22Rv1 (cell line): ENCODE results near the gene VASP.

Experiments
- CTCF ChIP-seq: fragments of 450-650 bp; IDR thresholded peaks from 2 replicates; pipeline ENCODE4 v1.5.1; 2017; ENCODE audit warnings: mild to moderate bottlenecking
- ZFX ChIP-seq: fragments of 450-650 bp; IDR thresholded peaks from 2 replicates; pipeline ENCODE4 v1.6.1; 2017; ENCODE audit warnings: antibody characterized with exemption, borderline replicate concordance

- TF ChIP-seq CTCF: no peak
- TF ChIP-seq ZFX: no peak
Measured at GRCh38 chr19:45529420-45529785, 22.1 kb downstream of the VASP start.
